SK-N-SH treated with all-trans-retinoic acid at 6 μM for 48 hours (cell line): ENCODE measurements around the gene SOCS4.
A peak's percentile ranks its signal among the peaks of the same experiment; 100 is the strongest.

ENCODE experiments used
- ATAC-seq: fragments of 200-7000 bp; cut with Tn5 transposase; 3 replicates; pipeline ENCODE4 v1.9.1; 2020; ENCODE audit warnings: mild to moderate bottlenecking, moderate library complexity
- BACH2 ChIP-seq: fragments of 250-450 bp; sonication (Bioruptor Pico); IDR thresholded peaks from 2 replicates; pipeline ENCODE4 v1.9.0; 2021; ENCODE audit warnings: mild to moderate bottlenecking, borderline replicate concordance
- CREB5 ChIP-seq: fragments of 250-450 bp; sonication (Bioruptor Pico); IDR thresholded peaks from 2 replicates; pipeline ENCODE4 v1.5.1; 2020; ENCODE audit warnings: low read depth, mild to moderate bottlenecking, moderate library complexity
- CSDC2 ChIP-seq: fragments of 250-450 bp; sonication (Bioruptor Pico); IDR thresholded peaks from 2 replicates; pipeline ENCODE4 v1.5.0; 2020; ENCODE audit warnings: mild to moderate bottlenecking, moderate library complexity
- CSRNP3 ChIP-seq: fragments of 250-450 bp; sonication (Bioruptor Pico); IDR thresholded peaks from 2 replicates; pipeline ENCODE4 v1.5.1; 2021; ENCODE audit warnings: mild to moderate bottlenecking, moderate library complexity
- ESRRG ChIP-seq: fragments of 250-450 bp; sonication (Bioruptor Pico); IDR thresholded peaks from 2 replicates; pipeline ENCODE4 v1.6.1; 2021; ENCODE audit warnings: mild to moderate bottlenecking
- GLIS3 ChIP-seq: fragments of 250-450 bp; sonication (Bioruptor Pico); IDR thresholded peaks from 2 replicates; pipeline ENCODE4 v1.5.0; 2020; ENCODE audit warnings: mild to moderate bottlenecking, moderate library complexity
- ISL1 ChIP-seq: fragments of 250-450 bp; sonication (Bioruptor Pico); IDR thresholded peaks from 2 replicates; pipeline ENCODE4 v2.1.2; 2022; ENCODE audit warnings: mild to moderate bottlenecking, moderate library complexity
- OSR1 ChIP-seq: fragments of 250-450 bp; sonication (Bioruptor Pico); IDR thresholded peaks from 2 replicates; pipeline ENCODE4 v1.8.0; 2022; ENCODE audit warnings: moderate library complexity, mild to moderate bottlenecking, inconsistent platforms
- PATZ1 ChIP-seq: fragments of 250-450 bp; sonication (Bioruptor Pico); IDR thresholded peaks from 2 replicates; pipeline ENCODE4 v1.8.0; 2020; ENCODE audit warnings: mild to moderate bottlenecking, moderate library complexity, borderline replicate concordance
- PPARA ChIP-seq: fragments of 250-450 bp; sonication (Bioruptor Pico); IDR thresholded peaks from 2 replicates; pipeline ENCODE4 v1.5.0; 2020; ENCODE audit warnings: mild to moderate bottlenecking, borderline replicate concordance
- SNAI2 ChIP-seq: fragments of 250-450 bp; sonication (Bioruptor Pico); IDR thresholded peaks from 2 replicates; pipeline ENCODE4 v1.5.0; 2020; ENCODE audit warnings: mild to moderate bottlenecking, moderate library complexity
- TCF4 ChIP-seq: fragments of 250-450 bp; sonication (Bioruptor Pico); IDR thresholded peaks from 2 replicates; pipeline ENCODE4 v1.8.0; 2021; ENCODE audit warnings: mild to moderate bottlenecking, moderate library complexity, borderline replicate concordance
- TSHZ2 ChIP-seq: fragments of 250-450 bp; sonication (Bioruptor Pico); IDR thresholded peaks from 2 replicates; pipeline ENCODE4 v1.5.0; 2020; ENCODE audit warnings: mild to moderate bottlenecking, moderate library complexity
- ZFP3 ChIP-seq: fragments of 250-450 bp; sonication (Bioruptor Pico); IDR thresholded peaks from 2 replicates; pipeline ENCODE4 v1.5.0; 2020; ENCODE audit warnings: mild to moderate bottlenecking, moderate library complexity
- ZFP30 ChIP-seq: fragments of 450-650 bp; formaldehyde crosslinking; IDR thresholded peaks from 2 replicates; pipeline ENCODE4 v1.5.0; 2022; ENCODE audit warnings: mild to moderate bottlenecking, moderate library complexity
- ZNF565 ChIP-seq: fragments of 450-650 bp; formaldehyde crosslinking; conservative IDR thresholded peaks from 2 replicates; pipeline ENCODE4 v1.5.0; 2020; ENCODE audit warnings: low read depth, mild to moderate bottlenecking, moderate library complexity
- ZNF8 ChIP-seq: fragments of 450-650 bp; formaldehyde crosslinking; IDR thresholded peaks from 2 replicates; pipeline ENCODE4 v1.5.0; 2020; ENCODE audit warnings: mild to moderate bottlenecking, moderate library complexity

SOCS4 gene

GRCh38 chr14:55066223-55066622 is 39.2 kb downstream of the SOCS4 start:
- ATAC-seq: no peak
- no peak for TF ChIP-seq TCF4 (CRISPR knock-in tag)
- no peak for TF ChIP-seq ZNF565 (CRISPR knock-in tag)
- TF ChIP-seq PATZ1 (CRISPR knock-in tag): no peak
- no peak for TF ChIP-seq SNAI2 (CRISPR knock-in tag)
- no peak for TF ChIP-seq ZFP3 (CRISPR knock-in tag)
- TF ChIP-seq ISL1 (CRISPR knock-in tag): no peak
- TF ChIP-seq OSR1: no peak
- no peak for TF ChIP-seq GLIS3
- TF ChIP-seq ZFP30 (CRISPR knock-in tag): no peak
- TF ChIP-seq TSHZ2 (CRISPR knock-in tag): no peak

- TF ChIP-seq PATZ1 (CRISPR knock-in tag): no peak
- TF ChIP-seq ISL1 (CRISPR knock-in tag): peak; percentile 60
- ATAC-seq: peak; percentile 5; the same call in 2 of the 3 replicates
These were observed 44.0 kb downstream of the SOCS4 start for GRCh38 chr14:55070981-55071411.

GRCh38 chr14:55071870-55072640 is 45.0 kb downstream of the SOCS4 start:
- ATAC-seq: peak; percentile 80
- TF ChIP-seq CSRNP3 (no peak), ZFP3 (CRISPR knock-in tag) (no peak), ZNF8 (CRISPR knock-in tag) (no peak), SNAI2 (CRISPR knock-in tag) (no peak), BACH2 (no peak), ZNF565 (CRISPR knock-in tag) (no peak), CREB5 (CRISPR knock-in tag) (no peak), PPARA (CRISPR knock-in tag) (no peak), OSR1 (no peak), CSDC2 (CRISPR knock-in tag) (no peak), TSHZ2 (CRISPR knock-in tag) (no peak), GLIS3 (no peak), ESRRG (CRISPR knock-in tag) (no peak), PATZ1 (CRISPR knock-in tag) (no peak), ZFP30 (CRISPR knock-in tag) (no peak)
